ENCODE measurements around the gene UPB1. TPM values are rescaled to one million over a fixed set of nuclear protein-coding genes. Genes with fewer than 3 reads are reported as not detected.

Gene UPB1
- total and polyA plus RNA-seq, 8 donors: 0.35 to 0.73 TPM; not detected in 6

- Histone ChIP-seq H3K4me3 (no peak overlapping the region), H3K36me3 (no peaks in the 10 kb centered on the region), H3K4me1 (peaks cover 13 to 16% (median 14%) of the 10 kb centered on the region in 4 donors), H3K27me3 (peaks cover 0 to 21% (median 15%) of the 10 kb centered on the region in 3 donors), H3K27ac (no peak overlapping the region), H3K9me3 (no peaks in the 10 kb centered on the region)
- WGBS, 5 donors: 76 to 90% (median 89%) methylated on average over 2 of the region's 2 CpGs
- DNase-seq: no peak
- intact Hi-C loops (cut with DNase I; ENCODE audit: low total_unique reads): no loop called here
- TF ChIP-seq CTCF (IDR thresholded peaks at IDR 0.05): no peak
- TF ChIP-seq POLR2AphosphoS5 (IDR thresholded peaks at IDR 0.05): no peak
- no peak for TF ChIP-seq POLR2A (IDR thresholded peaks at IDR 0.05)
- TF ChIP-seq EP300 (IDR thresholded peaks at IDR 0.05): no peak
Measured at GRCh38 chr22:24496661-24497060, 1.5 kb downstream of the UPB1 start.

DNA sequence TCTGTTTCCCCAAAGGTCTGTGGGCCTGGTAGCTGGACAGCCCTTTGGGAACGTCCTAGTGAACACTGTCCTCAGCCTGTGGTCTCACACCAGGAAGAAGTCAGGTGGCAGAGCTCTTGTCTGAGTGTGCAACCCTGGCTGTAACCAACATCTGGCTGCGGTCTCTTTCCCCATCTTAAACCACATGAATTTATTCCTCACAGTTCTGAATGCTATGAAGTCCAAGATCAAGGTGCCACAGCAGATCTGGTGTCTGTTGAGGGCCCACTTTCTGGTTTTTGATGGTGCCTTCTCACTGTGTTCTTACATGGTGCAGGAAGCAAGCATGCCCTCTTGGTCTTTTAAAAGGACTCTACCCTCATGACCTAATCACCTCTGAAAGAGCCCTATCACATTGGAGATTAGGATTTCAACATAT lies 2.7 kb downstream of the UPB1 start:
- intact Hi-C loops (cut with DNase I; ENCODE audit: low total_unique reads): no loop called here
- 72 to 89% (median 79%) methylated on average over 2 of the region's 2 CpGs for WGBS, 5 donors
- no peaks in the 10 kb centered on the region for H3K36me3 ChIP-seq
- no peaks in the 10 kb centered on the region for H3K9me3 ChIP-seq
- peaks cover 13 to 16% (median 14%) of the 10 kb centered on the region in 4 donors for H3K4me1 ChIP-seq
- TF ChIP-seq EP300 (IDR thresholded peaks at IDR 0.05) (no peak), CTCF (IDR thresholded peaks at IDR 0.05) (no peak), POLR2A (IDR thresholded peaks at IDR 0.05) (no peak), POLR2AphosphoS5 (IDR thresholded peaks at IDR 0.05) (no peak)
- H3K27me3 ChIP-seq: peaks cover 0 to 21% (median 15%) of the 10 kb centered on the region in 3 donors
- H3K27ac ChIP-seq: no peak overlapping the region
- DNase-seq: no peak
- H3K4me3 ChIP-seq: no peak overlapping the region

DNA sequence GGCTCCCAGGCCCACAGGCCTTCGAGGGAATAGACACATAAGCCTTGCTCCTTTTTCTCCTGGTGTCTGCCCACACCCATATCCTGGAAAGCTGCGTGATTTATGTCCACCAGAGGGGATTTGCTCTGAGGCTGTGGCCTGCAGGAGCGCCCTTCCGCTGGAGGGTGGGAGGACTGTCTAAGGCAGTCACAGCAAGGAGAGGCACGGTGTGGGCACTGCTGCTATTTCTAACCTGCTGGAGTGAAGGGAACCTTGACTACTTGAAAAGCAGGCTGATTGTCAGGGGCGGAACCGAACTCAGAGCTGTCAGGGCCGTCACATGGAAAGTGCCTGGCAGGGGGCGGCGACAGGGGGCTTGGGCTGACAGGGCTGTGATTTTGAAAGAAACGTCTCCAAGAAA lies 3.7 kb downstream of the UPB1 start:
- Histone ChIP-seq H3K27me3 (peaks cover 0 to 17% (median 15%) of the 10 kb centered on the region in 3 donors), H3K36me3 (no peaks in the 10 kb centered on the region), H3K27ac (no peak overlapping the region), H3K4me1 (peaks cover 11 to 19% (median 13%) of the 10 kb centered on the region in 4 donors), H3K4me3 (no peak overlapping the region), H3K9me3 (no peaks in the 10 kb centered on the region)
- TF ChIP-seq POLR2A (IDR thresholded peaks at IDR 0.05) (no peak), EP300 (IDR thresholded peaks at IDR 0.05) (no peak), POLR2AphosphoS5 (IDR thresholded peaks at IDR 0.05) (no peak), CTCF (IDR thresholded peaks at IDR 0.05) (no peak)
- intact Hi-C loops (cut with DNase I; ENCODE audit: low total_unique reads): no loop called here
- DNase-seq: no peak
- WGBS, 5 donors: 90 to 95% (median 91%) methylated on average over 10 to 11 of the region's 11 CpGs

- H3K9me3 ChIP-seq: no peaks in the 10 kb centered on the region
- intact Hi-C loops (cut with DNase I; ENCODE audit: low total_unique reads): loop anchor here (5.0 kb wide), 1 partner anchor 77 kb away; no protein-coding TSS in a partner anchor
- H3K4me3 ChIP-seq: no peak overlapping the region
- WGBS, 5 donors: 92 to 99% (median 94%) methylated on average over 10 of the region's 10 CpGs
- H3K27me3 ChIP-seq: peaks cover 0 to 8% (median 7%) of the 10 kb centered on the region in 3 donors
- H3K4me1 ChIP-seq: peaks cover 2 to 11% (median 4%) of the 10 kb centered on the region in 4 donors
- DNase-seq: no peak
- no peaks in the 10 kb centered on the region for H3K36me3 ChIP-seq
- TF ChIP-seq POLR2A (IDR thresholded peaks at IDR 0.05) (no peak), POLR2AphosphoS5 (IDR thresholded peaks at IDR 0.05) (no peak), CTCF (IDR thresholded peaks at IDR 0.05) (no peak), EP300 (IDR thresholded peaks at IDR 0.05) (no peak)
- H3K27ac ChIP-seq: no peak overlapping the region
Measured at GRCh38 chr22:24499706-24500276, 4.7 kb downstream of the UPB1 start.
